Dermis blood vessel endothelial cell (primary cell): Measurements from ENCODE around the gene NOTCH2. TPM values are rescaled to one million over a fixed set of nuclear protein-coding genes. Genes with fewer than 3 reads are reported as not detected.
"Not testable (repeated sequence)": the region's sequence is repeated elsewhere in the genome, so short reads cannot be mapped to it uniquely, and the experiment has no call there.

Source experiments
- DNase-seq: peaks from one replicate; pipeline ENCODE4 v3.0.0; 2010
- total RNA-seq: library from RNA; depleted of rRNA; stranded (reverse); fragments of >200 nt; gene quantifications from 2 replicates; pipeline ENCODE4 v1.2.3, GENCODE V29; 2014

Gene NOTCH2
- total RNA-seq, 1 donor from 2014 or later: 12.8 TPM

DNA sequence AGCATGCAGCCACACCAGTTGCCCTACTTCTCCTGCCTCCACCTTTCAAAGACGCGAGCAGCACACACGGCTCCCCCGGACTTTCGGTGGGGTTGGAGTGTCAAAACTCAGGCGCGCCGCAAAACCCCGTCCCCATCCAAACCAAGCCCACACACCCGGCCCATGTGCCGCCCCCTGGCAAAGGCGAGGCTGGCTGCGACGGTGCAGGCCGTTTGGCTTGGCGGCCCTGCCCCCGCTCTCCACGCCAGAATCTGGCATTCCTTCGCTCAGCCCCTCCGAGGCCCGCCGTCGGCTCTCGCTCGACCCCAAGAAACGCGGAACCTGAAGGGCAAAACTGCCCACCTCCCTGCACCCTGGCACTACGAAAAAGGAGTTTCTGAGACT lies 787 bp downstream of the NOTCH2 start:
- DNase-seq: not testable (repeated sequence)

DNA sequence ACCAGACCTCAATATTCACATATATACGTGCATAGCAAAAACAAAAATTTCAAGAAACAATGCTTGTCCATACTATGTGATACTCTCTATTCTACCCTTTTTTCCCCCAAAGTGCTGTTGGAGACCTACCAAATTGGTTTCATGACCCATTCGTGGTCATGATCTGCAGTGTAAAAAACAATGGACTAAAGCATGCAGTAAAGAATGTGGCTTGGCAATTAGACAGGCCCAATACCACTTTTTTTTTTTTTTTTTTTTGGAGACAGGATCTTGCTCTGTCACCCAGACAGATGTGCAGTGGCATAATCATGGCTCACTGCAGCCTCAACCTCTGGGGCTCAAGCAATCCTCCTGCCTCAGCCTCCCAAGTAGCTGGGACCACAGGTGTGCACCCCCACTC lies 21.3 kb downstream of the NOTCH2 start:
- not testable (repeated sequence) for DNase-seq

DNA sequence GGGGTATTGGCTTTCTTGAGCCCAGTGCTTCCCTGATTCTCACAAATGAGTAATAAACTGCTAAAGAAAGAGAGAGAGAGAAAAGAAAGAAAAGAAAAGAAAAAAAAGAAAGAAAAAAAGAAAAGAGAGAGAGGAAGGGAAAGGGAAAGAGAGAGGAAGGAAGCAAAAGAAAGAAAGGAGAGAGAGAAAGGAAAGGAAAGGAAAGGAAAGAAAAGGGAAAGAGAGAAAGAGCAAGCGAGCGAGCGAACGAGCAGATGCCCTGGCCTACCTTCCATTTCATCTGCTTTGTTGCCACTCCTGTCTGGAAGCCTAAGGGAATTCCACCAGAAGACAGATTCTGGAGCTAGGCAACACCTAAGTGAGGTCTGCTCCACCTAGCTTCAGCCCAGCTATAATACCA lies 27.7 kb downstream of the NOTCH2 start:
- DNase-seq: not testable (repeated sequence)

DNA sequence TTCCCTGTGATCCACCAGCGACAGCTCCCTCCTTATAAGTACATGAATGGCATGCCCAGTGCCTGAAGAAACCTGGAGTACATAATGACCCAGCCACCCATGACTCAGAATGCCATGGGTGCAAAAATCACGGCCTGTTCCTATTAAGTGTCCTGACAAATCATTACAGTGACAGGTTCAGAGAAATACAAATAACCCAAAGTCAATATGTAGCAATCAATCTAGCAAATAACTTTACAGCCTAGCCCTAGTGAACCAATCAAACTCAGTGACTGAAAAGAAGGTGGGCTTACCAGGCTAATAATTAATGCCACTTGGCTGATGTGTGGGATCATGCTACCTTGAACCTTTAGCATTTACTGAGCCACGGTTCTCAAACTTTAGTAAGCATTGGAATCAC lies 37.2 kb downstream of the NOTCH2 start:
- DNase-seq: not testable (repeated sequence)

DNA sequence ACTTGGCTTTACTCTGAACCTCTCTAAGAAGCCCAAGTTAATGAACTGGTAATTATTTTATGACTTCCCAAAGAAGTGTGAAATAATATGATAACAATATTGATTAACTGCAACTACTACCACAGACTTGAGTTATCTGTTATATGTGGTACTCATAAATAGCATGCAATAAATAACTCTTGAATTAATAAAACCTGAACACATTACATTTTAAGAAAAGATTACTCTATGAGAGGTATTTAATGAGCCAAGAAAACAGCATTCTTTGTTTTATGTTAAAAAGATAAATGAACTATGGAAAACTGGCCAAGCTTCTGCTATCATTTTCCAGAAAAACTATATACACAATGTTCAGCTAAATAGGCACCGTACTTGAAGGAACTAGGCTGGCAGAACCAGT lies 45.7 kb downstream of the NOTCH2 start:
- not testable (repeated sequence) for DNase-seq

DNA sequence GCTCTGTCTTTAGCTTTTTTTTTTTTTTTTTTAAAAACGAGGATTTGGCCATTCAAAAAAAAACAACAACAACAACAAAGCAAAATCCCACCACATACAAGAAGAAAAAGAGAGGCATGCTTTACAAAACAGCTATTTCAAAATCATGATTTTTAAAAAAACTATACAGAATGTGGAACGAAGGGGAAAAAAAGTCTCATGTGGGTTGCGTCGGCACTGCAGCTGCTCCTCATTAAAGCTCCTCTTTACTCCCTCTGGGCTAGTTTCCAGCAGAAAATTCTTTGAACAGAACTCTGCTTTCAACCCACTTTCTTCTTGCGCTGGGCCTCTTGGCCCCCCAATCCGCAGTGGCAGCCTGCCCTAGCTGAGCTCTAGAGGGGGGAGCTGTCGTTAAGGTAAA lies 54.5 kb downstream of the NOTCH2 start:
- not testable (repeated sequence) for DNase-seq

DNA sequence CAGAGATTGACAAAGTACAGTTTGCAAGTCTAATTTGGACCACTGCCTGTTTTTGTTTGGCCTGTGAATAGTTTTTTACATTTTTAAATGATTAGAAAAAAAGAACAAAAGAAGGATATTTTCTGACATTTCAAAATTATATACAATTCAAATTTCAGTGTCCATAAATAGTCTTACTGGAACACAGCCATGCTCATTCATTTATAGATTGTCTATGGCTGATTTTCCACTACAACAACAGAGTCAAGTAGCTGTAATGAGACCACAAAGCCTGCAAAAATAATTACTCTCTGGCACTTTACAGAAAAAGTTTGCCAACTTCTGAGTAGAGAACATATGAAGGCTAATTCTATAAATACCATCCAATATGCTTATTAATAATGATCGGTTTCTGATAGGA lies 61.1 kb downstream of the NOTCH2 start:
- not testable (repeated sequence) for DNase-seq

DNA sequence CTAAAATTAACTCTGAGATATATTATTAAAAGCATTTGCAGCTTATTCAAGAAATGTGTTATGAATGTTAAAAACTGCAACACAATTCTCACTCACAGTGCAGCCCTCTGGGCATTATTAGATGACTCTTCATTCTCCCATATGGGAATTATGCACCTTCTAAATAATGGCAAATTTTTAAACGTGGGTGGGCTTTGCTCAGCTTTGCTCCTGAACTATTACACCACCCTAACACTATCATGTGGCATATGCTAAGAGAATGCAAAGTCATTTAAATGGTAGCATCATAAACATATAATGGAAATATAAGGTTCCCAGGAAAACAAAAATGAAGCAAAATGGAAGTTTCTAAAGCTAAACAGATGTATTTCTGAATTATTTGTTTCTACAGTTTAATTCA lies 61.6 kb downstream of the NOTCH2 start:
- DNase-seq: not testable (repeated sequence)

DNA sequence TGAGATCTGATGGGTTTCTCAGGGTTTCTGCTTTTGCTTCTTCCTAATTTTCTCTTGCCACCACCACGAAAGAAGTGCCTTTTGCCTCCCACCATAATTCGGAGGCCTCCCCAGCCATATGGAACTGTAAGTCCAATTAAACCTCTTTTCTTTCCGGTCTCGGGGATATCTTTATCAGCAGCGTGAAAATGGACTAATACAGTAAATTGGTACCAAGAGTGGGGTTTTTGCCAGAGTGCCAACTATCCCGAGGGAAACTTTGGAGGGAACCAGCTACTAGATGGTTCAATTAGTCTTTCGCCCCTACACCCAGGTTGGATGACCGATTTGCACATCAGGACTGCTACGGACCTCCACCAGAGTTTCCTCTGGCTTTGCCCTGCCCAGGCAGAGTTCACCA lies 68.4 kb downstream of the NOTCH2 start:
- not testable (repeated sequence) for DNase-seq

DNA sequence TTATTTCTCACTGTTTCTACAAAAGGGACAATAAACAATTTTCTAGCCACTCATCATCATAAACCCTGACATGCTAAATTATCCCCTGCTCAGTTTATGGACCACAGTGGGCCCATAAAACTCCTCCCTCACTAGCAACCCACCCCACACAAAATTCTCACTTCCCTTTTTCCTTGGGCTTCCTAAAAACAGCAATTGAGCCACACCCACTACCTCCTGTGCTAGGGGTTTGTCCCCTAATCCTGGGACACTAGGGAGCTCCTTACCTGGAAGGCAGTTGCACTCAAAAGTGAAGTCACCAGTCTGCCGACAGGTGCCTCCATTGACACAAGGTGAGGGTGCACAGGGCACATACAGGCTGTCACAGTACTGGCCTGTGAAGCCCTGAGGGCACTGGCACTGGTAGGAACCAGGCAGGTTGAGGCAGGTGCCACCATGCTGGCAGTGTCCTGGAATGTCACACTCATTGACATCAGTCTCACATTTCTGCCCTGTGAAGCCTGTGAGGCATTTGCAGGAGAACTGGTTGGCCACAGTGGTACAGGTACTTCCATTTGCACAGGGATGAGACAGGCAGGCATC lies 72.6 kb downstream of the NOTCH2 start:
- DNase-seq: not testable (repeated sequence)

DNA sequence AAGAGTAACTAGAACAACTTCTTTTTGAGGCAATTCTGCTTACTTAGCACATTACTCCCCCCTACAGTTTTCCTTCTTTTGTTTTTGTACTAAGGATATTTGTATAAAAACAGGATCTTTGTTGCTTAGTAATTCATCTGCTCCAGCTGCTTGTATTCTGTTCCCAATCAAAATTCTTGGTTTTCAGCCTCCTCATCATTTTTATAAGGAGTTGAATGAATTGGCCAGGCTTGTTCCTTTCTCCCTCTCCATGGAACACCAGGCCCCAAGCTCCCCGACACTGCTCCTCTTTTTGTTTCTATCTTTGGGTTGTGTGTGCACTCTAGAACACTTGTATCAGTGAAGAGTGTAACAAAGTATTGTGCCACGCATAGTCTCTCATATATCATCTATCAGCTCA lies 73.5 kb downstream of the NOTCH2 start:
- not testable (repeated sequence) for DNase-seq

DNA sequence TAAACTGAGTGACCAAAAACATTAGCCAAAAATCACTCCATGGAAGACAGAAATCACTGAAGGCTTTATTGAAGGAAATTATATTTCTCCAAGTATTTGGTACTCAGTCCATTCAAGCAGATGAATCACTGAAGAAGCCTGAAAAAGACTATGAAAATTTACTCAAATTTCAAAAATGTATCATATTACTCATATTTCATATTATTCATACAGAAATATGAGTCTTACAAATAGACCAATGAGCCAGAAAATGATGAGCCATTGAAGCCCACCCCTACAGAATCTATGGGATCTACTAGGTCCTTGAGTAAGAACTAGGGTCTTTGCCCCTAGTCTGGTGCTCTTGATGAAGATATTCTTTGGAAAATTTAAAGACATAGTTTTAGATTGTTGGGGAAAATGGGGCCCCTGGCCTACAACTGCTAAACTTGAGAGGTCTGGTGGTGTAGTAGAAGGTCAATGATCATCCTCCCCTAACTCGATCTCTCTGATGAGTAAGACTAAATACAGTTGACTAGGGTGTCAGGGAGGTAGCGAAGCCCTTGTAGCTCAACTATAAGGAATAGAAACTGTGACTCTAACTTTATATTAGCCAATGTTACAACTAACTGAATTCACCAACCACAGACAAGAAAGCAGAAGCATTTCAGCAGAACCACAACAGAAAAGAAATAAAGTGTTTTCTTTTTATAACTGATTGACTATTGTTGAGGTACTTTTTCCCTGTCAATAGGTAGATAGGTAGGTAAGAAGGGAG lies 81.0 kb downstream of the NOTCH2 start:
- DNase-seq: no peak

DNA sequence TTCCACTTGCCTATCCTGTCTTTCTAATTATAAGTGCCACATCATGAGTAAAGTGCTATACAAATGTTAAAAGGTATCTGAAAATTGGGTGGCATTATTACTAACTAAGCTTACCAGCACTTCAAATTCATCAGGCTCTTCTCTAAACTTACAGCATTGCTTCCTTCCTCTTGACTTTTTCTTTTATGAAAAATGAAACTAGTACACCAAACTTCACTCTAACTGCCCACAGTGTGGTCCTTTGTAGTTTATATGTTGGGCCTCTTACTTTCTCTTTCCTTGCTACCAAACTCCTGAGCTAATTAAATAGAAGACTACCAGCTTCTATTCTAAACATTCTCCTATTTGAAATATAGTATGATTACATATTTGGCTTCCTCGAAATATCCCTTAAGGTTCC lies 81.8 kb downstream of the NOTCH2 start:
- no peak for DNase-seq

DNA sequence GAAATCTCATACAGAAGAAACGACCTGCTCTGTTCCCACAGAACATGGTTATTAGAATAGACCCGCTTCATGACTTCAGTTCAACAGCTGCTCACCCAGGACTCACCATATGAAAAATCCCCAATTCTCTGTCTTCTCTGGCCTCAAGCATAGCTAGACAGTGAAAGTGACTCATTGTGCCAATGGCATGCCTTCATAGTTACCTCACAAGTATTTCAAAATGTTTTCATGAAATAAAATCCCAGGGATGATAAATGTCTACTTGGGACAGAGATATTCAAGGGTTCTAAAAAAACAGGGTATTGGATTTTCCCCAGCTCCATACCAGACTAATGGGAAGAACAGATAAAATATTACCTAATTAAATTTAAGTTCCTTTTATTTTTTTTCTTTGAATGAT lies 82.3 kb downstream of the NOTCH2 start:
- DNase-seq: no peak

DNA sequence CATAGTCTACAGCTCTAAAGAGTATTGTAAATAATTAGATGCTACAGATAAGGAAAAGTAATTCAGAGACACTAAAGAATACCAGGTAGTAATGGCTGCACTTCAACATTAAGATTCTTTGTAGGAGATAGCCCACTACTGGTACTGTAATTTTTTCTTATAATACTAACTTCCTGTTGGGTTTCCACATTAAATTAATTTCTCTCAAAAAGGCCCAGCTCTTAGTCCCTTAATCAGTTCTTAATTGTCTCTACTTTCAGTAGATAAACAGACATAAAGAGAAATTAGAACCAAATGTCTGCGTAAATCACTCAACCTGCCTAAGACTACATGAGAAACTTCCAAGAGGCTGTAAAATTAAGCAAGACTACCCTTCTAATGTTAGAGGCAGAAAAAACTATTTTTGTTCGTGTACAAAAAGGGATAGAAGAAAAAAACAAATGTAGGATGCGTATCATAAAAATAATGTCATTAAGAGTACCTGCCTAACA lies 83.4 kb downstream of the NOTCH2 start:
- DNase-seq: no peak

DNA sequence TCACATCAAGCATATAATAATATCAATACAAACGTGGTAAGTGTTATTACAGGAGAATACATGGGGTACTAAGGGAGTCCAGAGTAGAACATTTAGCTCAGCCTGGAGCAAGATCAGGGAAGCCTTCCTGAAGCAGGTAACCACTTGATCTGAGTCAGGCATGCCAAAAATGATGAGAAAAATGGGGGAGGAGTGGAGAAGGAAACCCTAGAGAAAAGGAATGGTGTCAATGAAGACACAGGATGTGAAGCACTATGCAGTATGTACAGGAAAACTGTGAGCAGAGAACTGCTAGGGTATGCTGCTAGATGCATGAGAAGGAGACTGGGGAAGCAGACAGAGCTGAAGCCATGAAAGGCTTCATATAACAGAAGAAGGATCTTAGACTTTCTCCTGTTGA lies 84.7 kb downstream of the NOTCH2 start:
- DNase-seq: no peak

DNA sequence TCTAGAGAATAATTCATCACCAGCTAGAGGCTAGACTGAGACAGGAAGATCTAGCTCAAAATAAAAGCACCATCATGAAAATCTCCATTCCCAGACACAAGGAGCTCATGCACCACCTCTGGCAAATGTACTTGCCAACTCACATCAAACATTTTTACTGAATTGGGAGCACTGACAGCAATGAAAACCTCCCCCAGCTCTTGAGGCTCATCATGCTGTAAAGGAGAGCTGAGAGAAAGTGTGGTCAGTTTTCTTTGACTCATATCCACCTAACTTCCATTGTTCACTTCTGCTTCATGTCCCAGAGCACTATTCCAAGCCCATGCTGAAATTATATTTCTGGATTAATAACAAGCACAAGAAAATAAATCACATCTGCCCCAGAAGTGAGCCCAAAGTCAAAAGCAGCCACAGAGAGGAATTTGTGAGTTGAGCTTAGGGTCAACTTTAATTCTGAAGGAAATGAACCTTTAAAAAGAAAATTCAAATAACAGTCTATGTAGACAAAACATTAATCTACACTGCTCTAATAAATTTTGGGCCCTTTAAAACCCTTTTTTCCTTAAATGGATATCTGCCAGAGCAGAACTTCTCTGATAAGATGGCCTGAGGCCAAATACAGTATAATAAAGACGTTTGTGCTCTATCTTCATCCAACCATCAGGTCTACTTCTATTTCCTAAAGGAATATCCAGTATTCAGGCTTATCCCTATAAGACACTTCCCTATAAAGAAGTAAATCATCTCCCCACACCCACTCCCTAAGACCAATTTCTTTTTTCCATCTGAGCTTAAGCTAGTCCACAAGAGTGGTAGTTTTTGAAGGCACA lies 87.3 kb downstream of the NOTCH2 start:
- no peak for DNase-seq

DNA sequence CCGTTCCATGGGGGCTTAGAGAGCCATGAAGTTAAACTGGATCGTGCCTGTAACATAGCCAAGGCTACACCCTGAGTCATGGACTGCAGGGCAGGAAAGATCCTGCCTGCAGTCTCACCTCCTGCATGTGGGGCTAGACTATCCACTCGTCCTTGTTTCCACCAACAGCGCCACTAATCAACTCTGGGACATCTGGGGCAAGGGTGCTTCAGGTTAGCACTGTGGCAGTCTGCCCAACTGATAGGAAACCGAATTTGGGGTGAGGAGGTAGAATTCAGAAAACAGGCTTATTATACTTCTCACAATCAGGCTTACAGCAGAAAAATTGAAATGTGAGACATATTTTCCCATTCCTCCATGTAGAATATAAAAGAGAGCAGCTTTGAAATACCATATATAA lies 88.0 kb downstream of the NOTCH2 start:
- no peak for DNase-seq

DNA sequence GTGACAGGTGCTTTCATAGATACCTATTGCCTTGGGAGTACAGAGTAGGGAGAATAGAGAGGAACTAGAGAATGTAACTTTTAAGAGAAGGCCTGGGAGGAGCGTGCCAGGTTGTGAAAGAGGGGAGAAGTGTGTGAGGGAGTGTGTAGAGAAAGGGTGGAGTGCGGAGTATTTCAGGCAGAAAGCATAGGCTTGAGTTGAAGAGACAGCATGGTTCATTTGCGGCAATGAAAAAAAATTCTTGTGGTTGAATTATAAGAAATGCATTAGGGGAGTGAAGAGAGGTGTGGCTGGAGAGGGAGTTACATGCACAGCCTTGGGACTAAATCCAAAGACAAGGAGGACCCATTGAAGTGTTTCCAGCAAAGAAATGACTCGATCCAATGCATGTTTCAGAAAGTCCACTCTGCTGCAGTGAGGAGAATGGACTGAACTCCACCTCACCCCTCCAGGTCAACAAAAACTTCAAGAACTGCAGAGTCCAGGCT lies 91.4 kb downstream of the NOTCH2 start:
- no peak for DNase-seq

DNA sequence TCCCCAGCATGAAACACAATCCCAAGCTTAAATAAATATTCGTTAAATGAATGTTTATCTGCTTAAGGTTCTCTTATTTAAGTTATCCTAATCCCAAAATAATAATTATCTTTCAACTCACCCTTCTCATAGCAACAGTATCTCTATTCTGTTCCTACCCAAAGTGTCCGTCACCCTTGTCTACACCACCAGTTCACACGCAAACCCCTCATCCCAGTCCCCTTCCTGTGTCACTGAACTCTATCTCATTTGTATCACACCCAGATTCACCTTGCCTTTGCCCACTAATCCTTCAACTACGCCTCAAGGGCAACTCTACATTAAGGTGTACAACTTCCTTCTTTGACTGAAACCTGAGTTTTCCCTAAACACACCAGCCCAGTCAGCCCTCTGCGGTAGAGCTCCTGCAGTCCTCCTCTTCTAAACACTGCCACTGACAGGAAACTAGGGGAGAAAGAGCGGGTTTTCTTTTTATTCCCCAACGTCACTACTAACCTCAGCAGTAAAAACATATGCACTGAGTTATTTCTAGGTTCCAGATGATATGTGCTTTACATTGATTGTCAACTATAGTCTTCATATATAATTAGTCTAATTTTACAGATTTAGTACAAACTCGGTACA lies 92.2 kb downstream of the NOTCH2 start:
- not testable (repeated sequence) for DNase-seq

DNA sequence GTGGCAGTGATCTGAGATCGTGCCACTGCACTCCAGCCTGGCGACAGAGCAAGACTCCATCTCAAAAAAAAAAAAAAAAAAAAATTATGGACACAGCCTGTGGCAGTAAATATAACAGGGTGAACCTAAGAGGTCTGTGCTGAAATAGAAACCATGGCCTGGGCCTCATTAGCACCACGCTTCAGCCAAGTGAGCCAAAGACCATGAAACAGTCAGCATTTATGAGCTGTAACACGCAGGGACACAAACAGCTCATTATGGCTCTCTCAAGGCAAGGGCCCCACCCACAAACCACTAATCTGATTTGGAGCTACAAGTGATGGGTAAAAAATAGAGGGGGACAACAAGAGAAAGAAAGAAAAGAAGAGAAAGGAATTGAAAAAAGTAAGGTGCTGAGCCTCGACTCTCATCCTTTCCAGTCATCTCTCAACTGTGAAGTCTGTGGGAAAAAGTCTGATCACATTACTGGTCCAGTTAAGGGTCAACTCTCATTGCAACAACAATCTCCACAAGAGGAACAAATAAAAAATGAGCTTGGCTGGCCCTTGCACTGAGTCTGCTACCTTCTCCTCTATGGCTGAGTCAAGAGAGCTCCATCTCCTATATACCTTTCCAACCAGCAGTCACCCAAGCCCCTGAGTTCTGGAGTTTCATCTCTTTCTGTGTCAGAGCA lies 93.7 kb downstream of the NOTCH2 start:
- DNase-seq: not testable (repeated sequence)

DNA sequence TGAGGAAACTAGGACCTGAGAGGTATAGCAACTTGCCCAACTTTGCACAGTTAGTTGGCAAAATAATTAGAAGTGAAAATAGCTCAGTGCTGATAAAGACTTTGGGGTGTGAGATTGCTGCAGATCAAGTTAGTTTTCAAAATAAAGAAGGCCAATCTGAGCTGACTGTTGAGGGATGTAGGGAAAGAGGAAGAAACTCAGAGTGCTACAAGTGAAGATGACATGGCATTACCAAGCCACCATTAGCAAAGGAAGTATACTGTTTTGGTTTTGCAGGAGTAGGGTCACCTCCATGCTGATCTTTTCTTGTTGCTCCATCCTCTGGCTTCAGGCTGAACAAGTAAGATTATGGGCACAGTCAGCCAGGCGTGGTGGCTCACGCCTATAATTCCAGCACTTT lies 94.5 kb downstream of the NOTCH2 start:
- DNase-seq: no peak
